RWPE2 (cell line): ENCODE results near the gene CNTNAP5.

ENCODE experiments used
- ATAC-seq: fragments of 200-7000 bp; cut with Tn5 transposase; 3 replicates; pipeline ENCODE4 v1.9.1; 2021; ENCODE audit warnings: low read depth
- DNase-seq: peaks from one replicate; pipeline ENCODE4 v3.0.0-alpha.2; 2020; ENCODE audit warnings: low spot score
- H3K27ac ChIP-seq: fragments of 450-650 bp; 2 replicates; pipeline ENCODE4 v1.5.1; 2017; ENCODE audit warnings: mild to moderate bottlenecking; ENCODE audit not compliant: poor library complexity, severe bottlenecking
- H3K27me3 ChIP-seq: fragments of 250-450 bp; sonication (Bioruptor Pico); 2 replicates; pipeline ENCODE4 v1.5.1; 2021; ENCODE audit warnings: mild to moderate bottlenecking, moderate library complexity; ENCODE audit not compliant: insufficient read depth, poor library complexity, severe bottlenecking
- H3K36me3 ChIP-seq: fragments of 250-450 bp; sonication (Bioruptor Pico); 2 replicates; pipeline ENCODE4 v1.5.1; 2020; ENCODE audit warnings: low read depth, mild to moderate bottlenecking, moderate library complexity
- H3K4me1 ChIP-seq: fragments of 250-450 bp; sonication (Bioruptor Pico); 2 replicates; pipeline ENCODE4 v1.5.1; 2021; ENCODE audit warnings: mild to moderate bottlenecking, moderate library complexity; ENCODE audit not compliant: insufficient read depth, poor library complexity, severe bottlenecking
- H3K4me3 ChIP-seq: fragments of 250-450 bp; sonication (Bioruptor Pico); 2 replicates; pipeline ENCODE4 v1.5.1; 2021; ENCODE audit warnings: mild to moderate bottlenecking, moderate library complexity; ENCODE audit not compliant: severe bottlenecking
- H3K9me3 ChIP-seq: fragments of 250-450 bp; sonication (Bioruptor Pico); 2 replicates; pipeline ENCODE4 v1.5.1; 2021; ENCODE audit warnings: mild to moderate bottlenecking, moderate library complexity; ENCODE audit not compliant: severe bottlenecking
- TF ChIP-seq, protein P1 (sequence below): fragments of 450-650 bp; IDR thresholded peaks from one replicate; pipeline ENCODE4 v1.5.1; 2017; ENCODE audit warnings: mild to moderate bottlenecking, moderate library complexity; ENCODE audit not compliant: poor library complexity, severe bottlenecking

The CNTNAP5 gene

DNA sequence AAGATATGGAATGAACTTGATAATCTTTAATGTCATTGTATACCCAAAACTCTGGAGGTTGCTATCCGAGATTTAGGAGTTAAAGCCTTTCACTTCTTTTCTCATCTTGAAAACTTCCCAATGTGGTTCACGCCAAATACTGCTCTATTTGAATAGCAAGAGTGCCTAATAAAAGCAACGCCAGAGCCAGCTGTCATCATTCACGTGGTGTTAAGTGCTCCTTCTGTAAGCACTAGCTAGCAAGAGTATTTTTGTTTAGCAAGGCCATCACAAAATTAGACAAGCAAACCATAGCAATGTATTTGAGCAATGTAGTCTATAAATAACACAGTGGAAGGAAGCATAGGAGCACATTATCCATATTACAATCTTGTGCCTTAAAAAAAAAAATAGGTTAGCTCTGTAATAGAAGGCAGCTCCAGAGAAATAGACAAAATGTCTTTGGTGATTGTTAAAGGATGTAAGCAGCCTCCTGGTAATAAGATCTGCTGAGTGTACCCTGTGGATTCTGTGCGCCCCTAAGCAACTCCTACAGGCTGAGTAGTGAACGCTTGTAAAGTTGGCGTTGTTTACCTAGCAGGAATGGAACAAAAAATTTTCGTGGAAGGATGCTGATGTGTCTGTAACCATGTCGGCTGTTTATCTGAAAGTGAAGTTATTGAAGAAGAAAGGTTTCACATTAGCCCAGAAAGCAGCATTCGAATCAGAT, 518.0 kb downstream of the CNTNAP5 start:
- no peak overlapping the region for H3K27ac ChIP-seq
- DNase-seq (no peak), ATAC-seq (no peak)
- H3K27me3 ChIP-seq, result no peaks in the 10 kb centered on the region
- H3K4me1 ChIP-seq, result no peaks in the 10 kb centered on the region
- no peaks in the 10 kb centered on the region for H3K36me3 ChIP-seq
- TF ChIP-seq, protein P1, sequence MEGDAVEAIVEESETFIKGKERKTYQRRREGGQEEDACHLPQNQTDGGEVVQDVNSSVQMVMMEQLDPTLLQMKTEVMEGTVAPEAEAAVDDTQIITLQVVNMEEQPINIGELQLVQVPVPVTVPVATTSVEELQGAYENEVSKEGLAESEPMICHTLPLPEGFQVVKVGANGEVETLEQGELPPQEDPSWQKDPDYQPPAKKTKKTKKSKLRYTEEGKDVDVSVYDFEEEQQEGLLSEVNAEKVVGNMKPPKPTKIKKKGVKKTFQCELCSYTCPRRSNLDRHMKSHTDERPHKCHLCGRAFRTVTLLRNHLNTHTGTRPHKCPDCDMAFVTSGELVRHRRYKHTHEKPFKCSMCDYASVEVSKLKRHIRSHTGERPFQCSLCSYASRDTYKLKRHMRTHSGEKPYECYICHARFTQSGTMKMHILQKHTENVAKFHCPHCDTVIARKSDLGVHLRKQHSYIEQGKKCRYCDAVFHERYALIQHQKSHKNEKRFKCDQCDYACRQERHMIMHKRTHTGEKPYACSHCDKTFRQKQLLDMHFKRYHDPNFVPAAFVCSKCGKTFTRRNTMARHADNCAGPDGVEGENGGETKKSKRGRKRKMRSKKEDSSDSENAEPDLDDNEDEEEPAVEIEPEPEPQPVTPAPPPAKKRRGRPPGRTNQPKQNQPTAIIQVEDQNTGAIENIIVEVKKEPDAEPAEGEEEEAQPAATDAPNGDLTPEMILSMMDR, result no peak
- H3K9me3 ChIP-seq, result no peaks in the 10 kb centered on the region
- no peak overlapping the region for H3K4me3 ChIP-seq

DNA sequence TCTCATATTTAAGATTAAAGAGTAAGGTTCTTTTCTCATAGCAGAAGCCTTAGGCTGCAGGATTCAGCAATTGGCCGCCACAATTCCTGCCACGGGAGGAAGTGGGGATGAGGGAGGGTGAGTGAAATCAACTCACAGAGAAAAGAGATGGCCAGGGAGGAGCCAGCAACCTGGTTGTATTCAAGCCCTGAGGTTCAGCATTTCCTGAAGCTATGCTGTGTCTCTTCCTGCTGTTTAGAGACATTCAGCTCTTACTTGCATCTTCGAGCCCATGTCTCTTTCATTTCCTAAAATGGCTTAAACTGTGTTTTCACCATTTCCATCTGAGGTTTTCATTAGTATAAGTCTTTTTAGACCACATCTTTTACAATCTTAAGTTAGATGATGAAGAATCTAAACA, 522.6 kb downstream of the CNTNAP5 start:
- ATAC-seq (no peak), DNase-seq (no peak)
- TF ChIP-seq, protein P1, result no peak
- Histone ChIP-seq H3K27me3 (no peaks in the 10 kb centered on the region), H3K9me3 (no peaks in the 10 kb centered on the region), H3K4me1 (no peaks in the 10 kb centered on the region), H3K27ac (no peak overlapping the region), H3K4me3 (no peak overlapping the region), H3K36me3 (no peaks in the 10 kb centered on the region)

DNA sequence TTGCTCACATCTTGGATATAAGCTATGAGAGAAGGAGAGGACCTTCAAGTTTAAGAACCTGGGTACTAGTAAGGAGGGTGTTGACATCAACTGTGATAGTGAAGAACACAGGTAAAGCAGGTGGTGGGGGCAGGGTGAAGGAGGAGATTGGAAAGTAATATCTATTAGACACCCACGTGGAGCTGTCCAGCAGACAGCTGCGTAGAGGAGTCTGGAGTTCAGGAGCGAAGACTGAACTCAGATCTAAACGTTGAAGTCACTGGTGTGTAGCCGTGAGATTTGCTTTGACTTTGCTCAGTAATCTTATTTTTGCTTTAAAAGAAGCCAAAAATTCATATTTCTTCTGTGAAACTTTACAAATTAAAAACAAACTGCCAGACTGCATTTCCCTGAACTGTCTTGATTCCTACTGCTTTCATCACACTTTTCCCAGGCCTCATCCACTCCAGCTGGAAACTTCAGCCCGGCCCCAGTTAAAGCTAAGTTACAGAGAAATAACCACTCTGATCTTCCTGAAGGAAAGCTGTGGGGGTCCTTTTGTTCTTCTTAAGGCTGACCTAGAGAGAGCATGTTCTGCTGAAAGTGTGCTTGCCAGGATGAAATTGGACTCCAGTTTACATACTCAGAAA, 533.3 kb downstream of the CNTNAP5 start:
- ATAC-seq (no peak), DNase-seq (no peak)
- Histone ChIP-seq H3K9me3 (no peaks in the 10 kb centered on the region), H3K4me1 (no peaks in the 10 kb centered on the region), H3K27me3 (no peaks in the 10 kb centered on the region), H3K27ac (no peak overlapping the region), H3K4me3 (no peak overlapping the region), H3K36me3 (no peaks in the 10 kb centered on the region)
- TF ChIP-seq, protein P1, result no peak

DNA sequence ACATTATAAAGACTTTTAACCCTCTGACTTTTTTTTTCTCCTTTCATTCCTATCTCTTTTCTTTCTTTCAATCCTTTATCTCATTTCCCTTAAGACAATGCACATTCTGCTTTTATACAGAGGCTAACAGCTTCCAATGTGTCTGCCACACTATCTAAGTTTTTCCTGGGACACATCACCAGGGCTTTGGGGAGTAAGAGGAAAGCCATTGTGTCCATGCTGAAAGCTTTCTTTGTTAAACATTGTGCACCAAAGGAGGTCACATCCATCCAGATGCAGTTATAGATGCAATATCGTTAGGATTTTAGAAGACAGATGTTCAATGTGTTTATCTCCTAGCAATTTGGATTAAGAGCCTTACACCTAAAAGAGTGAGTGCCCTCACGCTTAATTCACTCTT, 534.1 kb downstream of the CNTNAP5 start:
- no peak for DNase-seq
- TF ChIP-seq, protein P1, result no peak

DNA sequence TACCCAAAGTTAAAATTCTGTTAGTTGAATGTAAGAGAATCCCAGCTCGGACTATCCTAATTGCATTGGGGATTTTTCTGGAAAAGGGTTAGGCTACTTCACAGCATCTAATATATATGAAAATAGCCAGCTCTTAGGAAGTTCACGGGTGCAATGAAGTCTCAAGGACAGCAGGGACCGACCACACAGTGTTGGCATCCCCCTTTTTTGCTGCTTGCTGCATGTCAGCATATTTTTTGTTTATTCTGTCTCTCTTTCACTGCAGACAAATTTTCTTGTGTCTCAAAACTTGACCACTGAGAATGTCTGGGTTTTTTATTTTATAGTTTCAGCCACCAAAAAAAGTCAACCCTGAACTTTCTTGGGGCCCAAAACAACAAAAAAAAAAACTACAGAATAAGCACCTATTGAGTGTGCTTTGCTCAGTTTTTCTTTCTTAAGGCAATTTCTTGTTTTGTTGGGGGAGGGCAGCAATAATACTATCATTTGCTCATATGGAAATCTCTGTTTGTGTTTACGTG, 535.6 kb downstream of the CNTNAP5 start:
- TF ChIP-seq, protein P1, result no peak

More for the DNA sequence above, 534.1 kb downstream of the CNTNAP5 start:
- Histone ChIP-seq H3K36me3 (no peaks in the 10 kb centered on the region), H3K4me3 (no peak overlapping the region), H3K27ac (no peak overlapping the region), H3K4me1 (no peaks in the 10 kb centered on the region), H3K9me3 (no peaks in the 10 kb centered on the region), H3K27me3 (no peaks in the 10 kb centered on the region)
- ATAC-seq, result no peak

More for the DNA sequence above, 535.6 kb downstream of the CNTNAP5 start:
- Histone ChIP-seq H3K36me3 (no peaks in the 10 kb centered on the region), H3K9me3 (no peaks in the 10 kb centered on the region), H3K27ac (no peak overlapping the region), H3K4me1 (no peaks in the 10 kb centered on the region), H3K4me3 (no peak overlapping the region), H3K27me3 (no peaks in the 10 kb centered on the region)
- DNase-seq (no peak), ATAC-seq (no peak)
